Bronchial epithelial cell (primary cell): ENCODE results near the gene FSTL4. TPM values are rescaled to one million over a fixed set of nuclear protein-coding genes. Genes with fewer than 3 reads are reported as not detected.
A peak's percentile ranks its signal among the peaks of the same experiment; 100 is the strongest.

Experiments
- DNase-seq: peaks from one replicate; pipeline ENCODE4 v3.0.0-alpha.2; 2010; ENCODE audit warnings: low read depth
- FAIRE-seq: peaks from 2 replicates; lab custom pipeline; 2011; peaks lifted over from hg19 to GRCh38; lab: Jason Lieb, UNC
- H3K27me3 ChIP-seq: 2 replicates; pipeline ENCODE4 v1.5.1; 2011; ENCODE audit warnings: low read length; ENCODE audit not compliant: control insufficient read depth, insufficient read depth
- H3K36me3 ChIP-seq: 2 replicates; pipeline ENCODE4 v1.5.1; 2011; ENCODE audit warnings: low read length; ENCODE audit not compliant: control insufficient read depth, insufficient read depth
- H3K4me3 ChIP-seq: 2 replicates; pipeline ENCODE4 v1.5.1; 2011; ENCODE audit warnings: mild to moderate bottlenecking, low read depth, low read length, control low read depth
- total RNA-seq: library from RNA; depleted of rRNA; stranded (reverse); fragments of >200 nt; gene quantifications from 2 replicates; pipeline ENCODE4 v1.2.1, GENCODE V29; 2014
- TF ChIP-seq, protein P1 (sequence below): IDR thresholded peaks from 2 replicates; pipeline ENCODE4 v1.5.1; 2011; ENCODE audit warnings: mild to moderate bottlenecking, moderate library complexity, low read length, control low read depth, inconsistent platforms; ENCODE audit not compliant: insufficient read depth, severe bottlenecking

Gene FSTL4
- total RNA-seq, 1 donor from 2014 or later = not detected

DNA sequence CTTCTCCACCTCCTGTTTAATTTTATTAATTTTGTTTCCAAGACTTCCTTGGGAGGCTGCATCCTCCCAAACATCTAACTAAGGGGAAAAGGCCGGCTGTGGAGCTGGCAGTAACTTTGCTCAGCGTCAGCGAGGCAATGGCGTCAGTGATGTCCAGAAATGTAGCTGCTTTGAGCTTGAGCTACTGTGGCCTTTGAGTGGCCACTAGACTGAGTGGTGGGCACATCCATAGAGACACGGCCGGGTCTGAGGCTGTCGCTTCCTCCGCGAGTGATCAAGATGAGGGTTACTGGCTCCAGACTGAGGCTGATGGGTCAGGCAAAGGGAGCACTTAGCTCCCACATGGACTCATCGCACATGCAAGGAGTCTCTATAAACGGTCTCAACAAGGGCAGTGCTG lies 283.5 kb downstream of the FSTL4 start:
- H3K27me3 ChIP-seq = peaks cover 3% of the 10 kb centered on the region
- TF ChIP-seq, protein P1, sequence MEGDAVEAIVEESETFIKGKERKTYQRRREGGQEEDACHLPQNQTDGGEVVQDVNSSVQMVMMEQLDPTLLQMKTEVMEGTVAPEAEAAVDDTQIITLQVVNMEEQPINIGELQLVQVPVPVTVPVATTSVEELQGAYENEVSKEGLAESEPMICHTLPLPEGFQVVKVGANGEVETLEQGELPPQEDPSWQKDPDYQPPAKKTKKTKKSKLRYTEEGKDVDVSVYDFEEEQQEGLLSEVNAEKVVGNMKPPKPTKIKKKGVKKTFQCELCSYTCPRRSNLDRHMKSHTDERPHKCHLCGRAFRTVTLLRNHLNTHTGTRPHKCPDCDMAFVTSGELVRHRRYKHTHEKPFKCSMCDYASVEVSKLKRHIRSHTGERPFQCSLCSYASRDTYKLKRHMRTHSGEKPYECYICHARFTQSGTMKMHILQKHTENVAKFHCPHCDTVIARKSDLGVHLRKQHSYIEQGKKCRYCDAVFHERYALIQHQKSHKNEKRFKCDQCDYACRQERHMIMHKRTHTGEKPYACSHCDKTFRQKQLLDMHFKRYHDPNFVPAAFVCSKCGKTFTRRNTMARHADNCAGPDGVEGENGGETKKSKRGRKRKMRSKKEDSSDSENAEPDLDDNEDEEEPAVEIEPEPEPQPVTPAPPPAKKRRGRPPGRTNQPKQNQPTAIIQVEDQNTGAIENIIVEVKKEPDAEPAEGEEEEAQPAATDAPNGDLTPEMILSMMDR = no peak
- no peak for FAIRE-seq
- no peaks in the 10 kb centered on the region for H3K36me3 ChIP-seq
- no peak overlapping the region for H3K4me3 ChIP-seq
- DNase-seq = no peak

DNA sequence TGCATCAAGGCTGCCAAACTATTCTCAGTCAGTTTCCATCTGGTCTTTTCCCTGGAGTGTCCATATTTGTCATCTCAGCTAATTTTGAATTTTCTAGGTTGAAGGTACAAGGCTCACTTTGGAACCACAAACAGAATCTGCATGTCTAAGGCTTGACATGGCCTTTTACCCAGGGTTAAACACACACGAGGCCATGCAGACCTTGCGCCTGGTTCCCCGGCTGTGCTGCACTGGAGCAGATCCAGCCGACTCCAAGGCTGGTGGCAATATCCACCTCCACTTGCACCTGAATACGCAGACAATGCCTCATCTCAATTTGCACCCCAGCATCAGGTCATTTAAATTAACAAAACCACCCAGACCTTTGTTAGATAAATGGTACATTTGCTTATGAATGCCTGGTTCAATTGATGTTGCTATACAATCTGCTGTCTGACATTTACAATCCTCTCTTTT lies 284.4 kb downstream of the FSTL4 start:
- Histone ChIP-seq H3K27me3 (peaks cover 3% of the 10 kb centered on the region), H3K4me3 (no peak overlapping the region), H3K36me3 (no peaks in the 10 kb centered on the region)
- no peak for DNase-seq
- FAIRE-seq = peak; percentile 50
- TF ChIP-seq, protein P1 = no peak

DNA sequence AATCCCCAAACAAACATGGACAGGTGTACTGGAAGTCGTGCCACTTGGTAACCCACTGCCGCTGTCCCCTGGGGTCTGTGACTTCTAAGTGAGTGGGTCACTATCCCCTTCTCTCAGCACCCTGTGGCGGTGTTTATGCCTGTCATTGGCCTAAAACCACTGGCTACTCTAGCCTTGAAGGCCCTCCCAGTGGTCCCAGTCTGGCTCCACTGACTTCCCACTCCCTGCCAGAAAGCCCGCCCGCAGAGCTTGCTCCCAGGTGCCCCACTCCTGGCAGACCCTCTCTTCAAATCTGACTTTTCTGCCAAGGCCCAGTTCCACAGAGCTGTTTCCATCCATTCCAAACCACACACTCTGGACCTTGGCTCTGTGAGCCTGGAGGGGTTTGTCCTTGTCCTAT lies 286.0 kb downstream of the FSTL4 start:
- FAIRE-seq (no peak), DNase-seq (no peak)
- Histone ChIP-seq H3K36me3 (no peaks in the 10 kb centered on the region), H3K27me3 (peaks cover 1% of the 10 kb centered on the region), H3K4me3 (no peak overlapping the region)
- TF ChIP-seq, protein P1 = no peak

DNA sequence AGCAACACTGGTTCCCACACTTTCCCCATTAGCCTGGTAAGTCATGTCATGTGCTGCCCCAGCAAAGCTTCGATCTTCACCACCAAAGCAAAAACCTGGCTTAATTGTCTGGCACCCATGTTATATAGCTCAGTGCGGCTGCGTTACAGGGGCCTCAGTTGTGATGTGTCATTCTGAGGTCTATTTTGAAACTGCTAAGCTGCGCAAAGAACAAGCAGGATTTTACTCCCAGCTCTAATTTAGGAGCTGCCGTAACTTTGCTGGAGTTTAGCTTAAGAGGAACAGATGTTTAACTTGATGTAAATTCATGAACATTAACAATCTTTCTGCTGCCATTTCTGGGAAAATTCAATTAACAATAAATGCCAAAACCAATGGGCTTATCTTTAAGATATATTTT lies 286.5 kb downstream of the FSTL4 start:
- no peak for FAIRE-seq
- TF ChIP-seq, protein P1 = no peak
- no peak overlapping the region for H3K4me3 ChIP-seq

DNA sequence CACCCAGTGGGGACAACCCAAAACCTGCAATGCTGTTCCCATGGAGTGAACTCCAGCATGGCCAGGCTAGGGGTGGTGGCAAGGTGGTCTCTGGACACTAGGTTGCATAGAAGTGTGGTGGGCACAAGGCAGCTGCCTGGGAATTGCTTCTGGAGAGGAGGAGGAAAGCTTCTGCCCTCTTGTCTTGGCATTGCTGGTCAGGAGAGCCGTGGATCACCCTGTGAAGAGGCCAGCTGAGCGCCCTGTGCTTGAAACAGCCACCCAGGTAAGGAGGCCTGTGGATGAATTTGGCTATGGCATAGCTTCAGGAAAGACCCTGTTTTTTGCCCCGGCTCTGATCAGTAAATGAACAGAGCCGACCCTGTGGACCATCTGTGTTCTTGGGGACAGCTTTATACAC lies 287.4 kb downstream of the FSTL4 start:
- TF ChIP-seq, protein P1 = no peak
- FAIRE-seq (no peak), DNase-seq (no peak)
- Histone ChIP-seq H3K4me3 (no peak overlapping the region), H3K36me3 (no peaks in the 10 kb centered on the region), H3K27me3 (peaks cover 1% of the 10 kb centered on the region)

More for the DNA sequence above, 286.5 kb downstream of the FSTL4 start:
- H3K27me3 ChIP-seq = peaks cover 1% of the 10 kb centered on the region
- DNase-seq = no peak
- no peaks in the 10 kb centered on the region for H3K36me3 ChIP-seq
